HCT116 (cell line): ENCODE results near the gene ARHGEF11.

ENCODE experiments used
- CEBPB ChIP-seq: IDR thresholded peaks from 2 replicates; pipeline ENCODE4 v1.6.1; 2012; ENCODE audit warnings: low read depth
- EGR1 ChIP-seq: IDR thresholded peaks from 2 replicates; pipeline ENCODE4 v1.6.1; 2012; ENCODE audit warnings: low read depth
- EZH2 ChIP-seq: fragments of 200-600 bp; sonication (generic); IDR thresholded peaks from 2 replicates; pipeline ENCODE4 v1.6.1; 2017; ENCODE audit warnings: antibody characterized with exemption, mixed run types
- EZH2phosphoT487 ChIP-seq: fragments of 200-600 bp; IDR thresholded peaks from 2 replicates; pipeline ENCODE4 v1.6.1; 2018; ENCODE audit warnings: antibody characterized with exemption, borderline replicate concordance
- POLR2AphosphoS5 ChIP-seq: IDR thresholded peaks from 2 replicates; pipeline ENCODE4 v1.6.1; 2011; ENCODE audit warnings: mild to moderate bottlenecking, low read depth, low read length, moderate library complexity
- RAD21 ChIP-seq: IDR thresholded peaks from 2 replicates; pipeline ENCODE4 v1.6.1; 2012; ENCODE audit warnings: low read depth, mild to moderate bottlenecking
- ZFX ChIP-seq: fragments of 450-650 bp; IDR thresholded peaks from 2 replicates; pipeline ENCODE4 v1.6.1; 2017
- TF ChIP-seq, protein P1 (sequence below), 3 experiments: fragments of 200-600 bp in 1 of 3; sonication (generic) in 1 of 3; IDR thresholded peaks in 2 of 3; conservative IDR thresholded peaks in 1 of 3; 2 replicates each; pipeline ENCODE4 v1.5.1; 2012 to 2017; ENCODE audit warnings: low read depth in 2 of 3, low read length in 2 of 3, antibody characterized with exemption in 1 of 3, borderline replicate concordance in 1 of 3, control low read depth in 1 of 3, mild to moderate bottlenecking in 1 of 3, mixed read lengths in 1 of 3, mixed run types in 1 of 3, moderate library complexity in 1 of 3; ENCODE audit not compliant: insufficient read depth in 1 of 3
- TF ChIP-seq, protein P2 (sequence below): IDR thresholded peaks from 2 replicates; pipeline ENCODE4 v1.6.1; 2011; ENCODE audit warnings: mild to moderate bottlenecking, low read length, moderate library complexity; ENCODE audit not compliant: insufficient replicate concordance; ENCODE audit errors: extremely low read depth
- TF ChIP-seq, protein P3 (sequence below): IDR thresholded peaks from 2 replicates; pipeline ENCODE4 v1.6.1; 2012
- TF ChIP-seq, protein P4 (sequence below): IDR thresholded peaks from 2 replicates; pipeline ENCODE4 v1.6.1; 2012

DNA sequence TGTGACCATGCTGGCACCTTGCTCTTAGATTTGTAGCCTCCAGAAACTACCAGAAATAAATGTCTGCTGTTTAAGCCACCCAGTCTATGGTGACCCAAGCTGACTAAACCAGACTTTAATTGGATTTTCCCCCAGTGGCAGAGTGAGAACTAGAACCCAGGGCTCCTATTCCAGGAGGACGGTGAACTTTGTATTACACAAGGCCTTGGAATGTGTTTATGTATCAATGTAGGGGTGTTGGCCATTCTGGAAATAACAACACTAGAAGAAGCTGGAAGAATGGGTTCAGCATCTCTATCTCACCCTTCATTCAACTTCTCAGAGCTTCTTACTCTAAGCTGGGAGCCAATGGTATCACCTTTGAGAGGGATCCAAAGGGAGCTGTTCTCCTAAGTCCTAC lies 37.0 kb downstream of the ARHGEF11 start:
- TF ChIP-seq RAD21 (no peak), CEBPB (no peak), POLR2AphosphoS5 (no peak), EZH2phosphoT487 (no peak), EGR1 (no peak), ZFX (no peak), EZH2 (no peak)
- TF ChIP-seq, protein P1, sequence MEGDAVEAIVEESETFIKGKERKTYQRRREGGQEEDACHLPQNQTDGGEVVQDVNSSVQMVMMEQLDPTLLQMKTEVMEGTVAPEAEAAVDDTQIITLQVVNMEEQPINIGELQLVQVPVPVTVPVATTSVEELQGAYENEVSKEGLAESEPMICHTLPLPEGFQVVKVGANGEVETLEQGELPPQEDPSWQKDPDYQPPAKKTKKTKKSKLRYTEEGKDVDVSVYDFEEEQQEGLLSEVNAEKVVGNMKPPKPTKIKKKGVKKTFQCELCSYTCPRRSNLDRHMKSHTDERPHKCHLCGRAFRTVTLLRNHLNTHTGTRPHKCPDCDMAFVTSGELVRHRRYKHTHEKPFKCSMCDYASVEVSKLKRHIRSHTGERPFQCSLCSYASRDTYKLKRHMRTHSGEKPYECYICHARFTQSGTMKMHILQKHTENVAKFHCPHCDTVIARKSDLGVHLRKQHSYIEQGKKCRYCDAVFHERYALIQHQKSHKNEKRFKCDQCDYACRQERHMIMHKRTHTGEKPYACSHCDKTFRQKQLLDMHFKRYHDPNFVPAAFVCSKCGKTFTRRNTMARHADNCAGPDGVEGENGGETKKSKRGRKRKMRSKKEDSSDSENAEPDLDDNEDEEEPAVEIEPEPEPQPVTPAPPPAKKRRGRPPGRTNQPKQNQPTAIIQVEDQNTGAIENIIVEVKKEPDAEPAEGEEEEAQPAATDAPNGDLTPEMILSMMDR (IDR thresholded peaks at IDR 0.05 in 2 of 3, conservative IDR thresholded peaks at IDR 0.05 in 1 of 3; ENCODE audit: borderline replicate concordance in 1 of 3, insufficient read depth in 1 of 3, low read depth in 2 of 3, low read length in 2 of 3), result no peak
- TF ChIP-seq, protein P2, sequence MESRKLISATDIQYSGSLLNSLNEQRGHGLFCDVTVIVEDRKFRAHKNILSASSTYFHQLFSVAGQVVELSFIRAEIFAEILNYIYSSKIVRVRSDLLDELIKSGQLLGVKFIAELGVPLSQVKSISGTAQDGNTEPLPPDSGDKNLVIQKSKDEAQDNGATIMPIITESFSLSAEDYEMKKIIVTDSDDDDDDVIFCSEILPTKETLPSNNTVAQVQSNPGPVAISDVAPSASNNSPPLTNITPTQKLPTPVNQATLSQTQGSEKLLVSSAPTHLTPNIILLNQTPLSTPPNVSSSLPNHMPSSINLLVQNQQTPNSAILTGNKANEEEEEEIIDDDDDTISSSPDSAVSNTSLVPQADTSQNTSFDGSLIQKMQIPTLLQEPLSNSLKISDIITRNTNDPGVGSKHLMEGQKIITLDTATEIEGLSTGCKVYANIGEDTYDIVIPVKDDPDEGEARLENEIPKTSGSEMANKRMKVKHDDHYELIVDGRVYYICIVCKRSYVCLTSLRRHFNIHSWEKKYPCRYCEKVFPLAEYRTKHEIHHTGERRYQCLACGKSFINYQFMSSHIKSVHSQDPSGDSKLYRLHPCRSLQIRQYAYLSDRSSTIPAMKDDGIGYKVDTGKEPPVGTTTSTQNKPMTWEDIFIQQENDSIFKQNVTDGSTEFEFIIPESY, result no peak
- TF ChIP-seq, protein P3, sequence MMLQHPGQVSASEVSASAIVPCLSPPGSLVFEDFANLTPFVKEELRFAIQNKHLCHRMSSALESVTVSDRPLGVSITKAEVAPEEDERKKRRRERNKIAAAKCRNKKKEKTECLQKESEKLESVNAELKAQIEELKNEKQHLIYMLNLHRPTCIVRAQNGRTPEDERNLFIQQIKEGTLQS, result no peak
- TF ChIP-seq, protein P4, sequence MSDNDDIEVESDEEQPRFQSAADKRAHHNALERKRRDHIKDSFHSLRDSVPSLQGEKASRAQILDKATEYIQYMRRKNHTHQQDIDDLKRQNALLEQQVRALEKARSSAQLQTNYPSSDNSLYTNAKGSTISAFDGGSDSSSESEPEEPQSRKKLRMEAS, result no peak
